WI38 (cell line): ENCODE measurements around the gene MRPS9.

ENCODE experiments used
- H3K4me3 ChIP-seq: 2 replicates; pipeline ENCODE4 v1.5.1; 2011; ENCODE audit warnings: low read depth, mild to moderate bottlenecking, control low read depth, low read length
- CTCF ChIP-seq: IDR thresholded peaks from 2 replicates; pipeline ENCODE4 v1.5.1; 2012; ENCODE audit warnings: low read depth, mild to moderate bottlenecking, control low read depth, low read length

The MRPS9 gene

GRCh38 chr2:105149272-105149671 is 111.4 kb downstream of the MRPS9 start:
- no peak overlapping the region for H3K4me3 ChIP-seq

More at GRCh38 chr2:105149272-105149671, 111.4 kb downstream of the MRPS9 start:
- no peak for TF ChIP-seq CTCF
